ENCODE results near the gene CCDC117.

Gene CCDC117

GRCh38 chr22:28791841-28792490 is 19.5 kb downstream of the CCDC117 start:
- Histone ChIP-seq H3K9ac (peak overlapping the region; percentile 56; the same call in 1 of the 2 replicates), H3K27me3 (no peaks in the 10 kb centered on the region), H3K4me3 (no peak overlapping the region; the same call in 1 of the 2 replicates), H3K4me1 (peaks cover 98% of the 10 kb centered on the region), H3K27ac (peak overlapping the region; percentile 80), H4K20me1 (peaks cover 54% of the 10 kb centered on the region), H3K9me3 (no peaks in the 10 kb centered on the region), H3K4me2 (peak overlapping the region; percentile 90), H3K36me3 (peaks cover 48% of the 10 kb centered on the region)
- TF ChIP-seq Cebpa-rat (IDR thresholded peaks at IDR 0.05), result no peak

- Histone ChIP-seq H3K27me3 (no peaks in the 10 kb centered on the region), H3K4me3 (no peak overlapping the region; the same call in 1 of the 2 replicates), H3K36me3 (peaks cover 48% of the 10 kb centered on the region), H3K27ac (peak overlapping the region; percentile 80), H3K4me1 (peaks cover 100% of the 10 kb centered on the region), H3K9me3 (no peaks in the 10 kb centered on the region), H3K4me2 (peak overlapping the region; percentile 90), H3K9ac (peak overlapping the region; percentile 56), H4K20me1 (peaks cover 61% of the 10 kb centered on the region)
- TF ChIP-seq Cebpa-rat (IDR thresholded peaks at IDR 0.05), result no peak
Observed at GRCh38 chr22:28792491-28793383, 20.2 kb downstream of the CCDC117 start.

GRCh38 chr22:28793976-28794584 is 21.6 kb downstream of the CCDC117 start:
- Histone ChIP-seq H3K4me1 (peaks cover 93% of the 10 kb centered on the region), H3K36me3 (peaks cover 61% of the 10 kb centered on the region), H3K27ac (peak overlapping the region; percentile 63; the same call in 1 of the 2 replicates), H3K9ac (peak overlapping the region; percentile 100), H3K9me3 (no peaks in the 10 kb centered on the region), H3K27me3 (no peaks in the 10 kb centered on the region), H3K4me2 (peak overlapping the region; percentile 90), H4K20me1 (peaks cover 71% of the 10 kb centered on the region), H3K4me3 (peak overlapping the region; percentile 97)
- TF ChIP-seq Cebpa-rat (IDR thresholded peaks at IDR 0.05), result no peak

GRCh38 chr22:28795071-28795693 is 22.7 kb downstream of the CCDC117 start:
- Histone ChIP-seq H3K36me3 (peaks cover 60% of the 10 kb centered on the region), H4K20me1 (peaks cover 79% of the 10 kb centered on the region), H3K4me3 (peak overlapping the region; percentile 97), H3K4me2 (peak overlapping the region; percentile 90), H3K9ac (peak overlapping the region; percentile 100; the same call in 1 of the 2 replicates), H3K27ac (peak overlapping the region; percentile 63), H3K27me3 (no peaks in the 10 kb centered on the region), H3K9me3 (no peaks in the 10 kb centered on the region), H3K4me1 (peaks cover 82% of the 10 kb centered on the region)
- no peak for TF ChIP-seq Cebpa-rat (IDR thresholded peaks at IDR 0.05)

GRCh38 chr22:28795932-28796856 is 23.7 kb downstream of the CCDC117 start:
- no peak for TF ChIP-seq Cebpa-rat (IDR thresholded peaks at IDR 0.05)
- H3K4me1 ChIP-seq, result peaks cover 74% of the 10 kb centered on the region
- H3K36me3 ChIP-seq, result peaks cover 60% of the 10 kb centered on the region
- no peaks in the 10 kb centered on the region for H3K9me3 ChIP-seq
- peaks cover 79% of the 10 kb centered on the region for H4K20me1 ChIP-seq
- no peaks in the 10 kb centered on the region for H3K27me3 ChIP-seq
- H3K4me2 ChIP-seq, result peak overlapping the region; percentile 90
- H3K9ac ChIP-seq, result peak overlapping the region; percentile 100
- H3K4me3 ChIP-seq, result peak overlapping the region; percentile 97
- peak overlapping the region; percentile 63 for H3K27ac ChIP-seq

GRCh38 chr22:28798810-28799605 is 26.5 kb downstream of the CCDC117 start:
- Histone ChIP-seq H3K36me3 (peaks cover 53% of the 10 kb centered on the region), H3K4me2 (peak overlapping the region; percentile 90), H3K9me3 (no peaks in the 10 kb centered on the region), H3K4me1 (peaks cover 74% of the 10 kb centered on the region), H4K20me1 (peaks cover 59% of the 10 kb centered on the region), H3K27me3 (no peaks in the 10 kb centered on the region), H3K27ac (peak overlapping the region; percentile 99), H3K9ac (peak overlapping the region; percentile 100), H3K4me3 (peak overlapping the region; percentile 97)
- peak; percentile 71; the same call in 1 of the 2 replicates for TF ChIP-seq Cebpa-rat (IDR thresholded peaks at IDR 0.05)

- peak overlapping the region; percentile 100 for H3K9ac ChIP-seq
- no peaks in the 10 kb centered on the region for H3K9me3 ChIP-seq
- no peak for TF ChIP-seq Cebpa-rat (IDR thresholded peaks at IDR 0.05)
- H3K36me3 ChIP-seq, result peaks cover 45% of the 10 kb centered on the region
- peaks cover 51% of the 10 kb centered on the region for H4K20me1 ChIP-seq
- peak overlapping the region; percentile 90 for H3K4me2 ChIP-seq
- peak overlapping the region; percentile 97 for H3K4me3 ChIP-seq
- peak overlapping the region; percentile 99 for H3K27ac ChIP-seq
- peaks cover 74% of the 10 kb centered on the region for H3K4me1 ChIP-seq
- no peaks in the 10 kb centered on the region for H3K27me3 ChIP-seq
Observed at GRCh38 chr22:28799606-28800307, 27.3 kb downstream of the CCDC117 start.

Data from BLaER1 (cell line).